ENCODE results near the gene LHFPL3.

DNA sequence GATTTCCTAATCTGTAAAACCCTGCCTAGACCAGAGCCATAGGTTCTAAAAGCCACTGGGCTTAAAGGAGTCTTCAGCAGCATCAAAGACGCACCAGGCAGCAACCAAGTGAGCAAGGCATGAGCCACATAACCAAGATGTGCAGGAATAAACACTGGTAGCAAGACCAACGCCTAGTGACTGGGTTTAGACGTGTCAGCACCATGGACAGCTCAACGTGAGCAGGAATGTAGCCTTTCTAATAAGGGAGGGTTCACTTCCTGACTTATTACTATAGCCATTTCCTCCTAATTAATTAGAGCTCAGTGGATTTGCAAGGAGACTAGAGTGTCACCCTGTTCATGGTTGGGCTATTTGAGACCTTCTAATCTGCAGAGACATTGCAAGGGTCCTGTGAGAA is 223.7 kb downstream of the LHFPL3 start:
- no peak for TF ChIP-seq CTCF (IDR thresholded peaks at IDR 0.05; ENCODE audit: borderline replicate concordance, extremely low read depth, low read length, poor library complexity, severe bottlenecking)
- no peak for TF ChIP-seq EZH2 (IDR thresholded peaks at IDR 0.05; ENCODE audit: borderline replicate concordance, low read depth, low read length, severe bottlenecking)
